Spleen (tissue), 7 donors: ENCODE results near the gene TPX2.
A peak's percentile ranks its signal among the peaks of the same experiment; 100 is the strongest.

Experiments
- POLR2A ChIP-seq, 3 donors: fragments of 450-650 bp; IDR thresholded peaks; one replicate each; pipeline ENCODE4 v1.5.1; 2017; ENCODE audit warnings: antibody characterized with exemption in 3 of 3, mild to moderate bottlenecking in 1 of 3
- POLR2AphosphoS5 ChIP-seq, 3 donors: sonication (generic); formaldehyde crosslinking; IDR thresholded peaks; one replicate each; pipeline ENCODE4 v1.5.1; 2017; ENCODE audit warnings: antibody characterized with exemption in 3 of 3
- TF ChIP-seq, protein P1 (sequence below), 11 experiments: fragments of 200-600 bp in 7 of 11; fragments of 450-650 bp in 4 of 11; sonication (generic) in 4 of 11; IDR thresholded peaks in 8 of 11; conservative IDR thresholded peaks in 3 of 11; 1 replicate in 7 of 11; 2 replicates in 4 of 11; pipeline versions ENCODE4 v1.4.0 to v1.8.0; 2016 to 2021; ENCODE audit warnings: antibody characterized with exemption in 11 of 11, inconsistent platforms in 4 of 11, mild to moderate bottlenecking in 1 of 11
- donor health status: DM: no; HTN: no; CAD: no; lungs with moderate emphysema.
- donor health status: DM: no; HTN: no; CAD: no.
- donor health status: DM: no; HTN: no; CAD: no.

DNA sequence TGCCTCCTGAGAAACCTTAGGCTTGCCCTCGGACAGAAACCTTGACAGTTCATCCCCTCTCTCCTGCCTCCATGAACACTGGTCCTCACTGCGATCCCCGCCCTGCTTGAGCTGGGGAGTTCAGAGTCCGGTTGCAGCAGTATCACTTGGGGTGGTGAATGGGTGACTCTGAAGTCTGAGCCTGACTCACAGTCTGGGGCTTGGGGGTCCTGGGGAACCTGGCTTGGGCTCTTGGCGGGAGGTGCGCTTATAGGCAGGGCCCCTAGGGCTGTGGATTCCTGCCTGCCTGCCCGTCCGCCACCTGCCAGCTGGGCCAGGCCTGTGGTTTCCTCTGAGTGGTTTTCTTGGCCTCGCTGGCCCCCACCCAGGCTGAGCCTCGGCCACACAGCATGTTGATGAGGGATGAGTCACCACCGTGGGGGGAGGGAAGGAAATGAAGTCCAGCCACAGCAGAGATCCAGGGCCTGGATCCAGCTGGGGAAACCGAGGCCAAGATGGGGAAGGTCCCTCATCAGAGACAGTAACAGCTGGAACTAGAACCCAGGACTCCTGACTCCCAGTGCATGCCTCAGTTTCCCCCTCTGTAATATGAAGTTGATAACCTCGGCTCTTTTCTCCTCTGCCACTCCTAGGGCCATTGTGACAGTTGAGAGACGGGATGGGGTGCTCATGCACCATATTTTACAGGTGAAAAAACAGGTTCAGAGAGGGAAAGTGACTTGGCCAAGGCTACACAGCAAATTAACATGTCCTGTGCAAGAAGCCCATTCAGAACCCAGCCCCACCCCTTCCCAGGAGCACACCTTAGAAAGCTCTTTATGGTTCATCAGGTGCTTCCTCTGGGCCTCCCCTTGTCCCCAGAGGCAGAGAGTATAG, 97.1 kb downstream of the TPX2 start:
- no peak for TF ChIP-seq POLR2A (IDR thresholded peaks at IDR 0.05)
- TF ChIP-seq, protein P1, sequence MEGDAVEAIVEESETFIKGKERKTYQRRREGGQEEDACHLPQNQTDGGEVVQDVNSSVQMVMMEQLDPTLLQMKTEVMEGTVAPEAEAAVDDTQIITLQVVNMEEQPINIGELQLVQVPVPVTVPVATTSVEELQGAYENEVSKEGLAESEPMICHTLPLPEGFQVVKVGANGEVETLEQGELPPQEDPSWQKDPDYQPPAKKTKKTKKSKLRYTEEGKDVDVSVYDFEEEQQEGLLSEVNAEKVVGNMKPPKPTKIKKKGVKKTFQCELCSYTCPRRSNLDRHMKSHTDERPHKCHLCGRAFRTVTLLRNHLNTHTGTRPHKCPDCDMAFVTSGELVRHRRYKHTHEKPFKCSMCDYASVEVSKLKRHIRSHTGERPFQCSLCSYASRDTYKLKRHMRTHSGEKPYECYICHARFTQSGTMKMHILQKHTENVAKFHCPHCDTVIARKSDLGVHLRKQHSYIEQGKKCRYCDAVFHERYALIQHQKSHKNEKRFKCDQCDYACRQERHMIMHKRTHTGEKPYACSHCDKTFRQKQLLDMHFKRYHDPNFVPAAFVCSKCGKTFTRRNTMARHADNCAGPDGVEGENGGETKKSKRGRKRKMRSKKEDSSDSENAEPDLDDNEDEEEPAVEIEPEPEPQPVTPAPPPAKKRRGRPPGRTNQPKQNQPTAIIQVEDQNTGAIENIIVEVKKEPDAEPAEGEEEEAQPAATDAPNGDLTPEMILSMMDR (IDR thresholded peaks at IDR 0.05 in 8 of 11, conservative IDR thresholded peaks at IDR 0.05 in 3 of 11): no peak
- peak; percentile 67 to 72 (median 70) for TF ChIP-seq POLR2AphosphoS5 (IDR thresholded peaks at IDR 0.05)
